ENCODE data around the gene LRRC56.

LRRC56 gene

DNA sequence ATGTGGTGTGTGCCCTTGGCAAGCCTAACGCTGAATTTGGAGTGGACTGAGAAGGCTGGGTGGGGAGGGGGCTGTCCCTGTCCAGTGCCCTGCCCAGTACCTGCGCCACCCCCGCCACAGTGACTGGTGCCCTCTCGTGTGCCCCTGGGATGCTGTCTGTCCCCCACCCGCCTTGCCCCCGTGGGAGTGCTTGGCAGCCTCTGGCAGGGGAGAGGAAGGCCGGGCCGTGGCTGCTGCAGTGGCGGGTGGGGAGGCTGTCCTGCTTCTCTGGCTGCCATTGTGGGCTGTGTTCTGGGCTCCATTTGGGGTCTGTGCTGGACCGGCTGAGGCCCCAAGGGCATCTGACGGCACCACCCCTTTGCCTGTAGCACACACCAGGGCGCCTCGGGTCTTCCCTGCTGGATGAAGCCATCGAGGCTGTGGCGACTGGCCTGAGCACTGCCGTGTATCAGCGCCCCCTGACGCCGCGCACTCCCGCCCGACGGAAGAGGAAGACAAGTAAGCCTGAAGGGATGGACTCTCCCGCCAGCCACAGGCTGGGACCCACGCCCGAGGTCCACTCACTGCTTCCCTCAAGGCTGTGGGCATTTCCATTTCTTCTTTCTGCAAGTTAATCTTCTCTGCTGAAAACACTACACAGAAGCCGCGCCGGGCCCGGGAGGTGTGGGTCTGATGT is 60.8 kb downstream of the LRRC56 start:
- Mint-ChIP-seq H3K4me3 (no peak overlapping the region), H3K36me3 (ENCODE audit: low read depth) (peaks cover 100% of the 10 kb centered on the region), H3K9me3 (no peaks in the 10 kb centered on the region), H3K4me1 (ENCODE audit: low read depth) (no peaks in the 10 kb centered on the region), H3K27me3 (no peaks in the 10 kb centered on the region), H3K27ac (no peak overlapping the region)
- intact Hi-C loops (cut with micrococcal nuclease) = no loop called here

DNA sequence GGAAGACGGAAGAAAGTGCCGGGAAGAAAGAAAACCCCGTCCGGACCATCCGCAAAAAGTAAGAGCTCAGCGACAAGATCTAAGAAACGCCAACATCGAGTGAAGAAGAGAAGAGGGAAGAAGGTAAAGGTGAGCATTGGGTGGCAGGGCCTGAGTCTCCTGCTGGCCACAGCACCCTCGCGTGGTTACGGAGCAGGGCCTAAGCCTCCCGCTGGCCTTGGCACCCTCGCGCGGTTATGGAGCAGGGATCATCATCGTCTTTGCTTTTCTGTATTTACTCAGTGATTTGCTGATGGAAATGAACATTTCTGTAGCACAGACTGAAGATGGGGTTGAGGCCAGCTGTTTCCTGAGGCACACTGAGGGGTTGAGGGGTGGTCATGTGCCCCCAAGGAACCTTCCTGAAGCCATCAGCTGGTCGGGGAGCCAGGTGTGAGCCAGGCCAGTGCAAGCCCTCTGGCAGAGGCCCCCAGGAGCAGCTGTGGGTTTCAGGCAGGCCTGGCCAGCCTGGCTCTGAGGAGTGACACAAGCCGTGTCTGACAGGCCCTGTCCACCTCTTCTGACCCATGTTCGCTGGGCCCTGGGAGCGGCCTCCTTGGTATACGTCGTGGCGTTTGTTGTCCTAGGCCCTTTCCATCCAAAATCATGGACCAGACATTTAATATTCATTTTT is 64.4 kb downstream of the LRRC56 start:
- Mint-ChIP-seq H3K27me3 (no peaks in the 10 kb centered on the region), H3K27ac (no peak overlapping the region)

DNA sequence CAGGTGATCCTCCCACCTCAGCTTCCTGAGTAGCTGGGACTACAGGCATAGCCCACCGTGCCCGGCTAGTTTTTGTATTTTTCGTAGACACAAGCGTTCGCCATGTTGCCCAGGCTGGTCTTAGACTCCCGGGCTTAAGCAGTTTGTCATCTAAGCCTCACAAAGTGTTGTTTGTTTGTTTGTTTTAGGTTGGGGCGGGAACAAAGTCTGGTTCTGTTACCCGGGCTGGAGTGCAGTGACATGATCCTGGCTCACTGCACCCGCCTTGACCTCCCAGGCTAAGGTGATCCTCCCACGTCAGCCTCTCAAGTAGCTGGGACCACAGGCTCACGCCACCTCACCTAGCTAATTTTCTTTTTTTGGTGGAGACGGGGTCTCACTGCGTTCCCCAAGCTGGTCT is 65.8 kb downstream of the LRRC56 start:
- Mint-ChIP-seq H3K9me3 (no peaks in the 10 kb centered on the region), H3K4me1 (ENCODE audit: low read depth) (no peaks in the 10 kb centered on the region), H3K36me3 (ENCODE audit: low read depth) (peaks cover 100% of the 10 kb centered on the region), H3K27me3 (no peaks in the 10 kb centered on the region), H3K27ac (no peak overlapping the region), H3K4me3 (no peak overlapping the region)
- intact Hi-C loops (cut with micrococcal nuclease) = no loop called here

More for the DNA sequence above, 64.4 kb downstream of the LRRC56 start:
- peaks cover 100% of the 10 kb centered on the region for H3K36me3 Mint-ChIP-seq (ENCODE audit: low read depth)
- H3K4me1 Mint-ChIP-seq (ENCODE audit: low read depth) = no peaks in the 10 kb centered on the region
- H3K4me3 Mint-ChIP-seq = no peak overlapping the region
- H3K9me3 Mint-ChIP-seq = no peaks in the 10 kb centered on the region
- intact Hi-C loops (cut with micrococcal nuclease) = no loop called here
